Ascending aorta (tissue), 2 donors: Measurements from ENCODE around the gene ZNF385B. TPM values are rescaled to one million over a fixed set of nuclear protein-coding genes. Genes with fewer than 3 reads are reported as not detected.

ENCODE experiments used
- DNase-seq, 2 donors: peaks; one replicate each; pipeline ENCODE4 v3.0.0-alpha.2; 2019; ENCODE audit warnings: low spot score in 2 of 2
- H3K27ac ChIP-seq, 2 donors: fragments of 200-600 bp; sonication (generic); one replicate each; pipeline ENCODE4 v1.5.1; 2016 to 2017; ENCODE audit warnings: mild to moderate bottlenecking in 1 of 2
- H3K27me3 ChIP-seq: fragments of 200-600 bp; sonication (generic); one replicate; pipeline ENCODE4 v1.5.1; 2017
- H3K36me3 ChIP-seq, 2 donors: fragments of 200-600 bp; sonication (generic); one replicate each; pipeline ENCODE4 v1.5.1; 2016
- H3K4me1 ChIP-seq, 2 donors: fragments of 200-600 bp; sonication (generic); one replicate each; pipeline ENCODE4 v1.5.1; 2016 to 2017; ENCODE audit warnings: mild to moderate bottlenecking in 1 of 2
- H3K4me3 ChIP-seq, 2 donors: fragments of 200-600 bp; sonication (generic); one replicate each; pipeline ENCODE4 v1.5.1; 2016 to 2017; ENCODE audit warnings: mild to moderate bottlenecking in 1 of 2
- H3K9me3 ChIP-seq, 2 donors: fragments of 200-600 bp; sonication (generic); one replicate each; pipeline ENCODE4 v1.5.1; 2016
- intact Hi-C: fragments of 100-400 bp; cut with DNase I; formaldehyde crosslinking; loops from one replicate; pipeline ENCODE4 v1.15.1; 2023
- total RNA-seq: library from RNA; depleted of rRNA; stranded (reverse); fragments of >200 nt; gene quantifications from one replicate; pipeline ENCODE4 v1.1.0, GENCODE V29; 2016
- TF ChIP-seq, protein P1 (sequence below), 3 experiments: fragments of 200-600 bp in 2 of 3; fragments of 450-650 bp in 1 of 3; sonication (generic) in 2 of 3; IDR thresholded peaks; one replicate each; pipeline ENCODE4 v1.5.1; 2016 to 2019; ENCODE audit warnings: antibody characterized with exemption in 3 of 3, mild to moderate bottlenecking in 1 of 3, moderate library complexity in 1 of 3

ZNF385B gene
- total RNA-seq, 1 donor from 2014 or later, result 0.21 TPM

DNA sequence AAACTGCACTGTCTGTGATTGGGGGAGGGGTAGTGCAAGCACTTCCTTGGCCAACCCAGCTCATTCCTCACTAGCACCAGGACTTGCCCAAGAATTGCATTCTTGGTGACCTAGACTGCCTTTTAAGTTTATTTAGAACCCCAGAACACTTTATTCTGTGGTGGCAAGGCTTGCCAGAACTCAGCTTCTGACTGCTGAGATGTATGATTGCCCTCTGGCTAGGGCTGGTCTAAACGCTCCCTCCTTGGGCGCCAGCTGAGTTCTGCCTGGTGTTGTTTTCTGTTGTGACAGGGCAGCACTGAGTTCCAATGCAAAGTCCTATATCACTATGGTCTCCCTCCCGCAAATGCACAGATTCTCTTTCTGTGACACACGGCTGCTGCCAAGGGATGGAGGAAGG, 247.7 kb downstream of the ZNF385B start:
- Histone ChIP-seq H3K4me1 (no peaks in the 10 kb centered on the region), H3K27me3 (no peaks in the 10 kb centered on the region), H3K36me3 (no peaks in the 10 kb centered on the region), H3K27ac (no peak overlapping the region), H3K9me3 (no peaks in the 10 kb centered on the region), H3K4me3 (no peak overlapping the region)
- TF ChIP-seq, protein P1, sequence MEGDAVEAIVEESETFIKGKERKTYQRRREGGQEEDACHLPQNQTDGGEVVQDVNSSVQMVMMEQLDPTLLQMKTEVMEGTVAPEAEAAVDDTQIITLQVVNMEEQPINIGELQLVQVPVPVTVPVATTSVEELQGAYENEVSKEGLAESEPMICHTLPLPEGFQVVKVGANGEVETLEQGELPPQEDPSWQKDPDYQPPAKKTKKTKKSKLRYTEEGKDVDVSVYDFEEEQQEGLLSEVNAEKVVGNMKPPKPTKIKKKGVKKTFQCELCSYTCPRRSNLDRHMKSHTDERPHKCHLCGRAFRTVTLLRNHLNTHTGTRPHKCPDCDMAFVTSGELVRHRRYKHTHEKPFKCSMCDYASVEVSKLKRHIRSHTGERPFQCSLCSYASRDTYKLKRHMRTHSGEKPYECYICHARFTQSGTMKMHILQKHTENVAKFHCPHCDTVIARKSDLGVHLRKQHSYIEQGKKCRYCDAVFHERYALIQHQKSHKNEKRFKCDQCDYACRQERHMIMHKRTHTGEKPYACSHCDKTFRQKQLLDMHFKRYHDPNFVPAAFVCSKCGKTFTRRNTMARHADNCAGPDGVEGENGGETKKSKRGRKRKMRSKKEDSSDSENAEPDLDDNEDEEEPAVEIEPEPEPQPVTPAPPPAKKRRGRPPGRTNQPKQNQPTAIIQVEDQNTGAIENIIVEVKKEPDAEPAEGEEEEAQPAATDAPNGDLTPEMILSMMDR (IDR thresholded peaks at IDR 0.05), result no peak
- intact Hi-C loops, result no loop called here
- no peak for DNase-seq

DNA sequence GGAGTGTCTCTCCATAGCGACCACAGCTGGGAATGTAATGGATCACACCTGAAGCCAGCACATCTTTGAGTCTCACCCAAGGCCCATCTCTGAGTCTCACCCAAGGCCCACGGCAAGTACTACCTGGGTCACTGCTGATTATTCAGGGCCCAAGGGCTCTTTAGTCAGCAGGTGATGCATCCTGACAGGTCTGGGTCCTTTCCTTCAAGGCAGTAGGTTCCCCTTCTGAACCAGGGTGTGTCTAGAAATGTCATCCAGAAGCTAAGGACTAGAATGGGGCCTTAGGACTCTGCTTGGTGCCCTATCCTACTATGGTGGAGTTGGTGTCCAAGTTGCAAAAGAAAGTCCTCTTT, 248.1 kb downstream of the ZNF385B start:
- Histone ChIP-seq H3K27ac (no peak overlapping the region), H3K4me3 (no peak overlapping the region), H3K9me3 (no peaks in the 10 kb centered on the region), H3K4me1 (no peaks in the 10 kb centered on the region), H3K36me3 (no peaks in the 10 kb centered on the region), H3K27me3 (no peaks in the 10 kb centered on the region)
- TF ChIP-seq, protein P1 (IDR thresholded peaks at IDR 0.05), result no peak
- intact Hi-C loops, result no loop called here
- DNase-seq, result no peak

DNA sequence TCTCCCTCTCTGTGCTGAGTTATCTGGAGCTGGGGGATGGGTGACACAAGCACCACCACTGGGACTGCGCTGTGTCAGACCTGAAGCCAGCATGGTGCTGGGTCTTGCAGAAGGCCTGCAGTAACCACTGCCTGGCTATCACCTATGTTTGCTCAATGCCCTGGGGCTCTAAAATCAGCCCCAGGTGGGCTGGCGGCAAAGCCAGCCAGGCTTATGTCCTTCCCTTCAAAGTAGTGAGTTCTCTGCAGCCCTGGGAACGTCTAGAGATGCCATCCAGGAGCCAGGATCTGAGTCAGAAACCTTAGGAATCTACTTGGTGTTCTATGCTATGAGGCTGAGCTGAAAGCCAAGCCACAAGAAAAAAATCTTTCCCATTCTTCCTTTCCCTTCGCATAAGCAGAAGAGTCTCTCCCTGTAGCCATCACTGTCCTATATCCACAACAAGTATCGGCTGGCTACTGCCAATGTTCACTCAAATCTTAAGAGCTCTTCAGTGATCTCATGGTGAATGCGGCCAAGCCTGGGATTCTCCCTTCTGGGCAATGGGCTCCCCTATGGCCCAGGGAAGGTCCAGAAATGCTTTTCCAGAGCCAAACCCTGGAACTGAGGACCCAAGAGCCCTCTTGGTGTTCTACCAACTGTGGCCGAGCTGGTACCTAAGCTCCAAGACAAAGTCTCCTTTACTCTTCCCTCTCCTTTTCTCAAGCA, 248.7 kb downstream of the ZNF385B start:
- no peak overlapping the region for H3K27ac ChIP-seq
- no peak overlapping the region for H3K4me3 ChIP-seq
- intact Hi-C loops, result no loop called here
- H3K27me3 ChIP-seq, result no peaks in the 10 kb centered on the region
- no peaks in the 10 kb centered on the region for H3K9me3 ChIP-seq
- no peaks in the 10 kb centered on the region for H3K36me3 ChIP-seq
- TF ChIP-seq, protein P1 (IDR thresholded peaks at IDR 0.05), result no peak
- no peak for DNase-seq
- no peaks in the 10 kb centered on the region for H3K4me1 ChIP-seq

GRCh38 chr2:179612108-179612507, 249.3 kb downstream of the ZNF385B start:
- H3K4me3 ChIP-seq, result no peak overlapping the region
- H3K9me3 ChIP-seq, result no peaks in the 10 kb centered on the region
- H3K27ac ChIP-seq, result no peak overlapping the region
- intact Hi-C loops, result no loop called here
- no peaks in the 10 kb centered on the region for H3K4me1 ChIP-seq
- DNase-seq, result no peak
- H3K36me3 ChIP-seq, result no peaks in the 10 kb centered on the region
- TF ChIP-seq, protein P1 (IDR thresholded peaks at IDR 0.05), result no peak
- H3K27me3 ChIP-seq, result no peaks in the 10 kb centered on the region

GRCh38 chr2:179606141-179606540, 255.3 kb downstream of the ZNF385B start:
- no peak for DNase-seq
- no peaks in the 10 kb centered on the region for H3K9me3 ChIP-seq
- H3K4me3 ChIP-seq, result no peak overlapping the region
- no peaks in the 10 kb centered on the region for H3K36me3 ChIP-seq
- H3K27ac ChIP-seq, result no peak overlapping the region
- TF ChIP-seq, protein P1 (IDR thresholded peaks at IDR 0.05), result no peak
- H3K27me3 ChIP-seq, result no peaks in the 10 kb centered on the region
- intact Hi-C loops, result no loop called here
- H3K4me1 ChIP-seq, result no peaks in the 10 kb centered on the region

DNA sequence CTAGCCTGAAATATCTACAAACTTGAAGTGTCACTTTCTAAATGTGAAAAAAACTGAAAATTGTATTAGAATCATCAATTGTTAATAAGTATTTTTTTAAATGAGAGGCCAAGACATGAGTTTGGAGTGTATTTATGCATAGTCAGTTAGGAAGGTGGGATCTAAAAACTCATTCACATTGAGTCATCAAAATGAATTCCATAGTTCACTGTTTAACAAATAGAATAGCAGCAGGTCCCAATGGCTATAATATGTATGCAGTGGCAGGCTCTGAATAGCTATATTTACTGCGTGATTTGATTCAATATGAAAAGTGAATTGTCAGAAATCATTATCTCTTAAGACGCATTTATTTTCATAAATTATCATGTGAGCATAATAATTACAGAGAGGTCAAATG, 256.1 kb downstream of the ZNF385B start:
- H3K4me1 ChIP-seq, result no peaks in the 10 kb centered on the region
- H3K4me3 ChIP-seq, result no peak overlapping the region
- no peaks in the 10 kb centered on the region for H3K36me3 ChIP-seq
- no peaks in the 10 kb centered on the region for H3K27me3 ChIP-seq
- no peaks in the 10 kb centered on the region for H3K9me3 ChIP-seq
- intact Hi-C loops, result no loop called here
- TF ChIP-seq, protein P1 (IDR thresholded peaks at IDR 0.05), result no peak
- DNase-seq, result no peak
- no peak overlapping the region for H3K27ac ChIP-seq
